ENCODE results near the gene LIPI. TPM values are rescaled to one million over a fixed set of nuclear protein-coding genes. Genes with fewer than 3 reads are reported as not detected.

LIPI gene
- total and polyA plus RNA-seq, 10 of the 15 experiments (the other 5 are each of a cell fraction or from before 2014, with no cell fraction given): 0.05 to 0.32 (median 0.10) TPM; not detected in 5

DNA sequence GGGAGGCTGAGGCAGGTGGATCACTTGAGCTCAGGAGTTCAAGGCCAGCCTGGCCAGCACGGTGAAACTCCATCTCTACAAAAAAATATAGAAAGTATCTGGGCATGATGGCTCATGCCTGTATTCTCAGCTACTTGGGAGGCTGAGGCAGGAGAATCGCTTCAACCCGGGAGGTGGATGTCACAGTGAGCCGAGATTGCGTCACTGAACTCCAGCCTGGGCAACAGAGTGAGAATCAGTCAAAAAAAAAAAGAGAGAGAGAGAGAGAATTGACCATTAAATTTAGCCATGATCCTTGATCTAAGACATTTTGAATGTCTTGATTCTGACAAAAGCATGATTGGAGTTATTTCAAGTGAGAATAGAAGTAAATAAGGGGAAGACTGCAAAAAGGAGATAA lies 24.3 kb upstream of the LIPI start:
- RAD21 ChIA-PET (ENCODE audit: unreplicated experiment): no interaction called here

More for the DNA sequence above, 24.3 kb upstream of the LIPI start:
- Histone ChIP-seq H3K27me3 (replicated peaks in 1 of 2; ENCODE audit: control insufficient read depth in 2 of 2, insufficient read depth in 2 of 2, low read length in 1 of 2) (no peaks in the 10 kb centered on the region), H3K9me3 (replicated peaks; ENCODE audit: control insufficient read depth, insufficient read depth, low read length) (no peaks in the 10 kb centered on the region; the same call in 2 of the 3 replicates), H3K4me3 (no peak overlapping the region), H3K79me2 (ENCODE audit: control insufficient read depth, insufficient read depth, low read length) (no peaks in the 10 kb centered on the region), H3K27ac (ENCODE audit: control insufficient read depth, insufficient read depth) (no peak overlapping the region), H3K9ac (ENCODE audit: control insufficient read depth, insufficient read depth, low read length) (no peak overlapping the region), H3K4me1 (ENCODE audit: control insufficient read depth, insufficient read depth, low read length) (no peaks in the 10 kb centered on the region), H4K20me1 (ENCODE audit: control insufficient read depth, insufficient read depth) (no peaks in the 10 kb centered on the region), H2AFZ (ENCODE audit: control insufficient read depth, low read depth, low read length) (no peak overlapping the region), H3K4me2 (ENCODE audit: control insufficient read depth, insufficient read depth) (no peak overlapping the region), H3K36me3 (ENCODE audit: control insufficient read depth in 2 of 2, insufficient read depth in 2 of 2, low read length in 1 of 2) (no peaks in the 10 kb centered on the region)
- in situ Hi-C loops (cut with MboI) (no loop called here), intact Hi-C loops (cut with micrococcal nuclease; ENCODE audit: unreplicated experiment) (no loop called here)
- WGBS (ENCODE audit: insufficient coverage, insufficient replicate concordance, low lambda C conversion rate, missing lambda C conversion rate): 33% methylated on average over 5 of the region's 5 CpGs
- TF ChIP-seq TARDBP (IDR thresholded peaks at IDR 0.05; ENCODE audit: borderline replicate concordance): no peak
- TF ChIP-seq POLR2A (IDR thresholded peaks at IDR 0.05; ENCODE audit: low read depth, low read length): no peak
- TF ChIP-seq, protein P1, sequence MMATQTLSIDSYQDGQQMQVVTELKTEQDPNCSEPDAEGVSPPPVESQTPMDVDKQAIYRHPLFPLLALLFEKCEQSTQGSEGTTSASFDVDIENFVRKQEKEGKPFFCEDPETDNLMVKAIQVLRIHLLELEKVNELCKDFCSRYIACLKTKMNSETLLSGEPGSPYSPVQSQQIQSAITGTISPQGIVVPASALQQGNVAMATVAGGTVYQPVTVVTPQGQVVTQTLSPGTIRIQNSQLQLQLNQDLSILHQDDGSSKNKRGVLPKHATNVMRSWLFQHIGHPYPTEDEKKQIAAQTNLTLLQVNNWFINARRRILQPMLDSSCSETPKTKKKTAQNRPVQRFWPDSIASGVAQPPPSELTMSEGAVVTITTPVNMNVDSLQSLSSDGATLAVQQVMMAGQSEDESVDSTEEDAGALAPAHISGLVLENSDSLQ (IDR thresholded peaks at IDR 0.05): no peak
- no peak for TF ChIP-seq RFX5 (IDR thresholded peaks at IDR 0.05; ENCODE audit: low read depth, low read length)
- TF ChIP-seq, protein P2, sequence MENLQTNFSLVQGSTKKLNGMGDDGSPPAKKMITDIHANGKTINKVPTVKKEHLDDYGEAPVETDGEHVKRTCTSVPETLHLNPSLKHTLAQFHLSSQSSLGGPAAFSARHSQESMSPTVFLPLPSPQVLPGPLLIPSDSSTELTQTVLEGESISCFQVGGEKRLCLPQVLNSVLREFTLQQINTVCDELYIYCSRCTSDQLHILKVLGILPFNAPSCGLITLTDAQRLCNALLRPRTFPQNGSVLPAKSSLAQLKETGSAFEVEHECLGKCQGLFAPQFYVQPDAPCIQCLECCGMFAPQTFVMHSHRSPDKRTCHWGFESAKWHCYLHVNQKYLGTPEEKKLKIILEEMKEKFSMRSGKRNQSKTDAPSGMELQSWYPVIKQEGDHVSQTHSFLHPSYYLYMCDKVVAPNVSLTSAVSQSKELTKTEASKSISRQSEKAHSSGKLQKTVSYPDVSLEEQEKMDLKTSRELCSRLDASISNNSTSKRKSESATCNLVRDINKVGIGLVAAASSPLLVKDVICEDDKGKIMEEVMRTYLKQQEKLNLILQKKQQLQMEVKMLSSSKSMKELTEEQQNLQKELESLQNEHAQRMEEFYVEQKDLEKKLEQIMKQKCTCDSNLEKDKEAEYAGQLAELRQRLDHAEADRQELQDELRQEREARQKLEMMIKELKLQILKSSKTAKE (IDR thresholded peaks at IDR 0.05; ENCODE audit: low read depth, poor library complexity, severe bottlenecking): no peak
- no peak for TF ChIP-seq ZNF217 (IDR thresholded peaks at IDR 0.05)
- TF ChIP-seq RB1 (IDR thresholded peaks at IDR 0.05; ENCODE audit: borderline replicate concordance): no peak
- TF ChIP-seq ZNF24 (IDR thresholded peaks at IDR 0.05): no peak
- no peak for TF ChIP-seq HDGF (IDR thresholded peaks at IDR 0.05)
- TF ChIP-seq HCFC1 (IDR thresholded peaks at IDR 0.05; ENCODE audit: low read length): no peak
- TF ChIP-seq ZNF207 (IDR thresholded peaks at IDR 0.05; ENCODE audit: borderline replicate concordance): no peak
- no peak for TF ChIP-seq ZNF622 (IDR thresholded peaks at IDR 0.05)
- TF ChIP-seq, protein P3, sequence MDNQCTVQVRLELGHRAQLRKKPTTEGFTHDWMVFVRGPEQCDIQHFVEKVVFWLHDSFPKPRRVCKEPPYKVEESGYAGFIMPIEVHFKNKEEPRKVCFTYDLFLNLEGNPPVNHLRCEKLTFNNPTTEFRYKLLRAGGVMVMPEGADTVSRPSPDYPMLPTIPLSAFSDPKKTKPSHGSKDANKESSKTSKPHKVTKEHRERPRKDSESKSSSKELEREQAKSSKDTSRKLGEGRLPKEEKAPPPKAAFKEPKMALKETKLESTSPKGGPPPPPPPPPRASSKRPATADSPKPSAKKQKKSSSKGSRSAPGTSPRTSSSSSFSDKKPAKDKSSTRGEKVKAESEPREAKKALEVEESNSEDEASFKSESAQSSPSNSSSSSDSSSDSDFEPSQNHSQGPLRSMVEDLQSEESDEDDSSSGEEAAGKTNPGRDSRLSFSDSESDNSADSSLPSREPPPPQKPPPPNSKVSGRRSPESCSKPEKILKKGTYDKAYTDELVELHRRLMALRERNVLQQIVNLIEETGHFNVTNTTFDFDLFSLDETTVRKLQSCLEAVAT (IDR thresholded peaks at IDR 0.05): no peak
- no peak for TF ChIP-seq EED (IDR thresholded peaks at IDR 0.05; ENCODE audit: low read depth)
- TF ChIP-seq RELA (IDR thresholded peaks at IDR 0.05; ENCODE audit: borderline replicate concordance, partially characterized antibody): no peak
- no peak for TF ChIP-seq BCL11A (IDR thresholded peaks at IDR 0.05; ENCODE audit: low read depth, low read length)
- TF ChIP-seq, protein P4, sequence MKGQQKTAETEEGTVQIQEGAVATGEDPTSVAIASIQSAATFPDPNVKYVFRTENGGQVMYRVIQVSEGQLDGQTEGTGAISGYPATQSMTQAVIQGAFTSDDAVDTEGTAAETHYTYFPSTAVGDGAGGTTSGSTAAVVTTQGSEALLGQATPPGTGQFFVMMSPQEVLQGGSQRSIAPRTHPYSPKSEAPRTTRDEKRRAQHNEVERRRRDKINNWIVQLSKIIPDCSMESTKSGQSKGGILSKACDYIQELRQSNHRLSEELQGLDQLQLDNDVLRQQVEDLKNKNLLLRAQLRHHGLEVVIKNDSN (IDR thresholded peaks at IDR 0.05; ENCODE audit: borderline replicate concordance, extremely low read length, insufficient read depth, low read depth, low read length): no peak
- ChIA-PET POLR2A (no interaction called here), CTCF (no interaction called here), SMC1A (ENCODE audit: uncharacterized antibody, unreplicated experiment) (no interaction called here)
- ATAC-seq (no peak), FAIRE-seq (no peak), DNase-seq (ENCODE audit: low read depth, low spot score) (no peak)
- BruUV-seq (replicated peaks): no TSS peak
